Transverse colon (tissue), 4 donors: Measurements from ENCODE around the gene DPEP2NB. TPM values are rescaled to one million over a fixed set of nuclear protein-coding genes. Genes with fewer than 3 reads are reported as not detected.
"Not testable (repeated sequence)": the region's sequence is repeated elsewhere in the genome, so short reads cannot be mapped to it uniquely, and the experiment has no call there.

Experiments
- DNase-seq: peaks from one replicate; pipeline ENCODE4 v3.0.0-alpha.2; 2019
- H3K27ac ChIP-seq, 4 donors: fragments of 200-600 bp; sonication (generic); 2 replicates each; pipeline ENCODE4 v1.5.1; 2016 to 2018; ENCODE audit warnings: inconsistent platforms in 4 of 4
- H3K27me3 ChIP-seq: fragments of 200-600 bp; sonication (generic); 2 replicates; pipeline ENCODE4 v1.5.1; 2017; ENCODE audit warnings: inconsistent platforms
- H3K36me3 ChIP-seq, 4 donors: fragments of 200-600 bp; sonication (generic); 2 replicates each; pipeline ENCODE4 v1.5.1; 2017 to 2019; ENCODE audit warnings: inconsistent platforms in 4 of 4
- H3K4me1 ChIP-seq, 4 donors: fragments of 200-600 bp; sonication (generic); 2 replicates each; pipeline ENCODE4 v1.5.1; 2017 to 2020; ENCODE audit warnings: inconsistent platforms in 4 of 4
- H3K4me3 ChIP-seq, 4 donors: fragments of 200-600 bp; sonication (generic); 1 replicate in 1 of 4; 2 replicates in 3 of 4; pipeline versions ENCODE4 v1.5.1 to v1.6.1; 2017 to 2019; ENCODE audit warnings: inconsistent platforms in 4 of 4
- H3K9me3 ChIP-seq, 2 donors: fragments of 200-600 bp; sonication (generic); 2 replicates each; pipeline ENCODE4 v1.5.1; 2017 to 2019; ENCODE audit warnings: inconsistent platforms in 2 of 2
- CTCF ChIP-seq, 5 experiments: fragments of 200-600 bp in 3 of 5; fragments of 450-650 bp in 2 of 5; sonication (generic) in 3 of 5; IDR thresholded peaks; 1 replicate in 2 of 5; 2 replicates in 3 of 5; pipeline ENCODE4 v1.5.1; 2016 to 2017; ENCODE audit warnings: antibody characterized with exemption in 5 of 5, inconsistent platforms in 3 of 5, mild to moderate bottlenecking in 2 of 5, moderate library complexity in 1 of 5
- EP300 ChIP-seq: sonication (generic); formaldehyde crosslinking; IDR thresholded peaks from one replicate; pipeline ENCODE4 v1.6.1; 2017; ENCODE audit warnings: antibody characterized with exemption, low read depth
- POLR2A ChIP-seq: fragments of 450-650 bp; IDR thresholded peaks from one replicate; pipeline ENCODE4 v1.6.1; 2016; ENCODE audit warnings: antibody characterized with exemption, mild to moderate bottlenecking, moderate library complexity
- POLR2AphosphoS5 ChIP-seq, 3 donors: sonication (generic); formaldehyde crosslinking; IDR thresholded peaks; one replicate each; pipeline ENCODE4 v1.6.1; 2016; ENCODE audit warnings: antibody characterized with exemption in 3 of 3
- WGBS, 2 donors: methylation state at CpG; one replicate each; pipeline ENCODE4 v1.1.5; 2018; ENCODE audit warnings: low coverage in 1 of 2; 5-methylcytosine and 5-hydroxymethylcytosine counted together
- in situ Hi-C, 4 donors: fragments of 200-750 bp; cut with MboI; loops; one replicate each; pipeline versions ENCODE4 v1.15.0 to v1.15.1; 2017; ENCODE audit warnings: low sequenced_read_pairs in 3 of 4, low pct_ligation_motif_present in 1 of 4, low pct_unique_long_range_greater_than_20kb in 1 of 4
- intact Hi-C: fragments of 100-400 bp; cut with DNase I; formaldehyde crosslinking; loops from one replicate; pipeline ENCODE4 v1.15.1; 2023; ENCODE audit warnings: low total_unique reads
- total RNA-seq, 4 donors: library from RNA; depleted of rRNA; stranded (reverse); fragments of >200 nt; gene quantifications; one replicate each; pipeline ENCODE4 v1.1.0, GENCODE V29; 2016

The DPEP2NB gene
- total RNA-seq, 4 donors from 2014 or later = not detected

GRCh38 chr16:68035227-68035626 lies 19.5 kb upstream of the DPEP2NB start:
- Histone ChIP-seq H3K9me3 (no peaks in the 10 kb centered on the region), H3K4me3 (no peak overlapping the region), H3K27ac (no peak overlapping the region), H3K36me3 (peaks cover 0 to 3% (median 0%) of the 10 kb centered on the region in 4 donors), H3K27me3 (no peaks in the 10 kb centered on the region), H3K4me1 (no peaks in the 10 kb centered on the region)
- in situ Hi-C loops (no loop called here), intact Hi-C loops (no loop called here)
- TF ChIP-seq CTCF (IDR thresholded peaks at IDR 0.05) (no peak), POLR2AphosphoS5 (IDR thresholded peaks at IDR 0.05) (no peak), EP300 (no peak), POLR2A (no peak)
- WGBS, 2 donors = 100% methylated on average over 2 of the region's 2 CpGs
- DNase-seq = no peak

- TF ChIP-seq CTCF (IDR thresholded peaks at IDR 0.05) (no peak), POLR2AphosphoS5 (IDR thresholded peaks at IDR 0.05) (no peak), EP300 (no peak), POLR2A (no peak)
- H3K27me3 ChIP-seq = no peaks in the 10 kb centered on the region
- in situ Hi-C loops = no loop called here
- peaks cover 0 to 3% (median 0%) of the 10 kb centered on the region in 4 donors for H3K36me3 ChIP-seq
- DNase-seq = no peak
- H3K27ac ChIP-seq = no peak overlapping the region
- intact Hi-C loops = no loop called here
- WGBS, 2 donors = 95 to 100% methylated on average over 2 of the region's 2 CpGs
- H3K4me1 ChIP-seq = no peaks in the 10 kb centered on the region
- no peaks in the 10 kb centered on the region for H3K9me3 ChIP-seq
- no peak overlapping the region for H3K4me3 ChIP-seq
These were observed 17.4 kb upstream of the DPEP2NB start for GRCh38 chr16:68033101-68033500.

GRCh38 chr16:68031951-68032350 lies 16.2 kb upstream of the DPEP2NB start:
- H3K4me3 ChIP-seq = no peak overlapping the region
- TF ChIP-seq POLR2AphosphoS5 (IDR thresholded peaks at IDR 0.05) (no peak), EP300 (no peak), POLR2A (no peak), CTCF (IDR thresholded peaks at IDR 0.05) (no peak)
- intact Hi-C loops (no loop called here), in situ Hi-C loops (no loop called here)
- WGBS, 2 donors = 91% methylated on average over 2 of the region's 2 CpGs; no CpG with 5 or more reads in 1 of the 2 donors
- peak; percentile 24 for DNase-seq
- H3K27me3 ChIP-seq = no peaks in the 10 kb centered on the region
- H3K36me3 ChIP-seq = no peaks in the 10 kb centered on the region
- H3K4me1 ChIP-seq = no peaks in the 10 kb centered on the region
- H3K9me3 ChIP-seq = no peaks in the 10 kb centered on the region
- peak overlapping the region in 1 of 4 donors; percentile 17 for H3K27ac ChIP-seq

GRCh38 chr16:68030108-68030507 lies 14.4 kb upstream of the DPEP2NB start:
- H3K4me3 ChIP-seq, H3K36me3 ChIP-seq, DNase-seq, H3K27me3 ChIP-seq, intact Hi-C loops, in situ Hi-C loops, H3K9me3 ChIP-seq, H3K27ac ChIP-seq, H3K4me1 ChIP-seq: not testable (repeated sequence)
- 81 to 86% methylated on average over 2 to 6 of the region's 6 CpGs for WGBS, 2 donors

GRCh38 chr16:68028996-68029395 lies 13.3 kb upstream of the DPEP2NB start:
- TF ChIP-seq CTCF (IDR thresholded peaks at IDR 0.05) = no peak
- TF ChIP-seq POLR2A = no peak
- TF ChIP-seq EP300 = no peak
- TF ChIP-seq POLR2AphosphoS5 (IDR thresholded peaks at IDR 0.05) = no peak
- H3K9me3 ChIP-seq = no peaks in the 10 kb centered on the region
- 95 to 96% methylated on average over 3 of the region's 3 CpGs for WGBS, 2 donors
- H3K36me3 ChIP-seq = peaks cover 0 to 2% (median 0%) of the 10 kb centered on the region in 4 donors
- DNase-seq = no peak
- H3K27ac ChIP-seq = no peak overlapping the region
- H3K4me1 ChIP-seq = peaks cover 0 to 6% (median 4%) of the 10 kb centered on the region in 4 donors
- no peak overlapping the region for H3K4me3 ChIP-seq
- intact Hi-C loops (no loop called here), in situ Hi-C loops (no loop called here)
- no peaks in the 10 kb centered on the region for H3K27me3 ChIP-seq
